OCI-LY1 (cell line): Measurements from ENCODE around the gene FCF1.

Experiments used
- EZH2 ChIP-seq: fragments of 200-600 bp; sonication (generic), shearing (Covaris generic); IDR thresholded peaks from 2 replicates; pipeline ENCODE4 v1.8.0; 2017; ENCODE audit warnings: borderline replicate concordance, mixed run types, mild to moderate bottlenecking, antibody characterized with exemption, low read length, moderate library complexity, mixed read lengths
- TF ChIP-seq, protein P1 (sequence below): fragments of 200-600 bp; sonication (generic), shearing (Covaris generic); IDR thresholded peaks from 2 replicates; pipeline ENCODE4 v1.5.1; 2017; ENCODE audit warnings: mild to moderate bottlenecking, antibody characterized with exemption, low read length, moderate library complexity, mixed read lengths

DNA sequence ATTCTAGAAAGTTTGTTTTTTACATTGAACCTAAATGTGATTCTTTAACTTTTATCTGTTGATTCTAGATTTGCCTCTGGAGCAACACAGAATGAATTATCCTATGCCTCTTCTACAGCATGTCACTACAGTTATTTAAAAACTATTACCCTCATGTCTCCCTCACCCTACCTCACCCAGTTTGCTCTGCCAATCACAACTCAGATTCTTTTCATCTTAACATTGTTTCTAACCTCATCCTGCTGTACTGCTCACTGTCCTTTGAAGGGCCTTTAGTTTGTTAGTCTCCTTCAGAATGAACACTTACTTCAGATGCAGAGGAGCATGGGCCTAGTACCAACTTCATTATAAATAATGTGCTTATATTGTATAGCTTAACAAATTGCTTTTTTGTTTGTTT is 71.7 kb downstream of the FCF1 start:
- TF ChIP-seq, protein P1, sequence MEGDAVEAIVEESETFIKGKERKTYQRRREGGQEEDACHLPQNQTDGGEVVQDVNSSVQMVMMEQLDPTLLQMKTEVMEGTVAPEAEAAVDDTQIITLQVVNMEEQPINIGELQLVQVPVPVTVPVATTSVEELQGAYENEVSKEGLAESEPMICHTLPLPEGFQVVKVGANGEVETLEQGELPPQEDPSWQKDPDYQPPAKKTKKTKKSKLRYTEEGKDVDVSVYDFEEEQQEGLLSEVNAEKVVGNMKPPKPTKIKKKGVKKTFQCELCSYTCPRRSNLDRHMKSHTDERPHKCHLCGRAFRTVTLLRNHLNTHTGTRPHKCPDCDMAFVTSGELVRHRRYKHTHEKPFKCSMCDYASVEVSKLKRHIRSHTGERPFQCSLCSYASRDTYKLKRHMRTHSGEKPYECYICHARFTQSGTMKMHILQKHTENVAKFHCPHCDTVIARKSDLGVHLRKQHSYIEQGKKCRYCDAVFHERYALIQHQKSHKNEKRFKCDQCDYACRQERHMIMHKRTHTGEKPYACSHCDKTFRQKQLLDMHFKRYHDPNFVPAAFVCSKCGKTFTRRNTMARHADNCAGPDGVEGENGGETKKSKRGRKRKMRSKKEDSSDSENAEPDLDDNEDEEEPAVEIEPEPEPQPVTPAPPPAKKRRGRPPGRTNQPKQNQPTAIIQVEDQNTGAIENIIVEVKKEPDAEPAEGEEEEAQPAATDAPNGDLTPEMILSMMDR = no peak
- no peak for TF ChIP-seq EZH2
